ENCODE measurements around the gene PRH2. TPM values are rescaled to one million over a fixed set of nuclear protein-coding genes. Genes with fewer than 3 reads are reported as not detected.

Gene PRH2
- total and polyA plus RNA-seq, 11 donors = not detected

GRCh38 chr12:10974965-10975364, 45.9 kb downstream of the PRH2 start:
- no peak for TF ChIP-seq POLR2A (IDR thresholded peaks at IDR 0.05)
- TF ChIP-seq CTCF (IDR thresholded peaks at IDR 0.05) = no peak
- H3K9me3 ChIP-seq = no peaks in the 10 kb centered on the region
- intact Hi-C loops (cut with DNase I) = no loop called here
- no peak overlapping the region for H3K27ac ChIP-seq
- H3K4me1 ChIP-seq = no peaks in the 10 kb centered on the region
- DNase-seq = no peak
- H3K4me3 ChIP-seq = no peak overlapping the region
- 91 to 94% (median 92%) methylated on average over 3 of the region's 3 CpGs for WGBS, 4 donors
- ATAC-seq = no peak
- H3K36me3 ChIP-seq = peaks cover 0 to 3% (median 0%) of the 10 kb centered on the region in 9 donors
- H3K27me3 ChIP-seq = no peaks in the 10 kb centered on the region

- no peak for ATAC-seq
- H3K27ac ChIP-seq = no peak overlapping the region
- intact Hi-C loops (cut with DNase I) = no loop called here
- DNase-seq = no peak
- no peaks in the 10 kb centered on the region for H3K9me3 ChIP-seq
- no peak overlapping the region for H3K4me3 ChIP-seq
- H3K27me3 ChIP-seq = no peaks in the 10 kb centered on the region
- H3K36me3 ChIP-seq = no peaks in the 10 kb centered on the region
- TF ChIP-seq POLR2A (IDR thresholded peaks at IDR 0.05) (no peak), CTCF (IDR thresholded peaks at IDR 0.05) (no peak)
- H3K4me1 ChIP-seq = peaks cover 0 to 7% (median 0%) of the 10 kb centered on the region in 12 donors
- 89 to 94% (median 91%) methylated on average over 5 of the region's 5 CpGs for WGBS, 4 donors
These were observed 53.2 kb downstream of the PRH2 start for GRCh38 chr12:10982244-10982643.

Other genes with a start within 250 kb of the PRH2 start
- gene YBX3, start 205.9 kb upstream of the PRH2 start, total RNA-seq = 1,000 to 10,000 TPM in 2 of 9 donors, 100 to 1,000 TPM in 7; 399 to 2,225 (median 790) TPM
- 1,000 to 10,000 TPM in 1 of 2 donors, 100 to 1,000 TPM in 1; 429 to 1,753 TPM for gene YBX3, start 205.9 kb upstream of the PRH2 start, polyA plus RNA-seq
- not detected for gene TAS2R7, start 126.6 kb upstream of the PRH2 start, total RNA-seq
- gene TAS2R7, start 126.6 kb upstream of the PRH2 start, polyA plus RNA-seq = not detected
- under 1 TPM in 1 of 9 donors, not detected in 8; 0.50 TPM for gene TAS2R8, start 122.0 kb upstream of the PRH2 start, total RNA-seq
- not detected for gene TAS2R8, start 122.0 kb upstream of the PRH2 start, polyA plus RNA-seq
- gene TAS2R9, start 119.1 kb upstream of the PRH2 start, total RNA-seq = under 1 TPM in 1 of 9 donors, not detected in 8; 0.27 TPM
- not detected for gene TAS2R9, start 119.1 kb upstream of the PRH2 start, polyA plus RNA-seq
- gene TAS2R10, start 102.9 kb upstream of the PRH2 start, total RNA-seq = under 1 TPM in 3 of 9 donors, not detected in 6; 0.37 to 0.51 (median 0.41) TPM
- not detected for gene TAS2R10, start 102.9 kb upstream of the PRH2 start, polyA plus RNA-seq
- 1 to 10 TPM in 6 of 9 donors, under 1 TPM in 1, not detected in 2; 0.85 to 3.9 (median 1.7) TPM for gene PRR4, start 79.8 kb upstream of the PRH2 start, total RNA-seq
- 1 to 10 TPM; 2.9 to 5.5 TPM for gene PRR4, start 79.8 kb upstream of the PRH2 start, polyA plus RNA-seq
- 10 to 100 TPM in 3 of 9 donors, 1 to 10 TPM in 6; 1.7 to 13.5 (median 8.6) TPM for gene PRH1, start 45.0 kb upstream of the PRH2 start, total RNA-seq
- gene PRH1, start 45.0 kb upstream of the PRH2 start, polyA plus RNA-seq = 1 to 10 TPM; 1.9 to 2.8 TPM
- gene TAS2R13, start 19.7 kb upstream of the PRH2 start, total RNA-seq = 1 to 10 TPM in 1 of 9 donors, under 1 TPM in 8; 0.26 to 1.0 (median 0.46) TPM
- under 1 TPM; 0.07 to 0.30 TPM for gene TAS2R13, start 19.7 kb upstream of the PRH2 start, polyA plus RNA-seq
- gene TAS2R14, start 10.0 kb downstream of the PRH2 start, total RNA-seq = 1 to 10 TPM in 2 of 9 donors, under 1 TPM in 7; 0.35 to 1.2 (median 0.70) TPM
- under 1 TPM; 0.29 to 0.95 TPM for gene TAS2R14, start 10.0 kb downstream of the PRH2 start, polyA plus RNA-seq
- under 1 TPM in 8 of 9 donors, not detected in 1; 0.27 to 0.93 (median 0.39) TPM for gene TAS2R50, start 57.7 kb downstream of the PRH2 start, total RNA-seq
- gene TAS2R50, start 57.7 kb downstream of the PRH2 start, polyA plus RNA-seq = under 1 TPM; 0.10 to 0.27 TPM
- 1 to 10 TPM in 2 of 9 donors, under 1 TPM in 6, not detected in 1; 0.36 to 1.1 (median 0.55) TPM for gene TAS2R20, start 69.1 kb downstream of the PRH2 start, total RNA-seq
- under 1 TPM; 0.18 to 0.27 TPM for gene TAS2R20, start 69.1 kb downstream of the PRH2 start, polyA plus RNA-seq
- gene TAS2R19, start 93.4 kb downstream of the PRH2 start, total RNA-seq = 1 to 10 TPM in 3 of 9 donors, under 1 TPM in 5, not detected in 1; 0.44 to 2.5 (median 0.86) TPM
- gene TAS2R19, start 93.4 kb downstream of the PRH2 start, polyA plus RNA-seq = under 1 TPM in 1 of 2 donors, not detected in 1; 0.17 TPM
- gene TAS2R31, start 102.2 kb downstream of the PRH2 start, total RNA-seq = 1 to 10 TPM in 2 of 9 donors, under 1 TPM in 4, not detected in 3; 0.48 to 1.8 (median 0.66) TPM
- under 1 TPM in 1 of 2 donors, not detected in 1; 0.50 TPM for gene TAS2R31, start 102.2 kb downstream of the PRH2 start, polyA plus RNA-seq
- 1 to 10 TPM in 2 of 9 donors, under 1 TPM in 3, not detected in 4; 0.37 to 1.6 (median 0.79) TPM for gene TAS2R46, start 133.1 kb downstream of the PRH2 start, total RNA-seq
- gene TAS2R46, start 133.1 kb downstream of the PRH2 start, polyA plus RNA-seq = not detected
- under 1 TPM in 2 of 9 donors, not detected in 7; 0.37 to 0.88 TPM for gene TAS2R43, start 163.1 kb downstream of the PRH2 start, total RNA-seq
- gene TAS2R43, start 163.1 kb downstream of the PRH2 start, polyA plus RNA-seq = not detected
- gene TAS2R30, start 205.4 kb downstream of the PRH2 start, total RNA-seq = 1 to 10 TPM in 4 of 9 donors, under 1 TPM in 5; 0.47 to 1.5 (median 0.82) TPM
- gene TAS2R30, start 205.4 kb downstream of the PRH2 start, polyA plus RNA-seq = under 1 TPM in 1 of 2 donors, not detected in 1; 0.15 TPM
- 10 to 100 TPM; 13.0 to 24.5 (median 16.9) TPM for gene SMIM10L1, start 242.0 kb downstream of the PRH2 start, total RNA-seq
- 10 to 100 TPM; 12.9 to 23.7 TPM for gene SMIM10L1, start 242.0 kb downstream of the PRH2 start, polyA plus RNA-seq

Measured in heart left ventricle (tissue), 16 donors.